ENCODE measurements around the gene USP4. TPM values are rescaled to one million over a fixed set of nuclear protein-coding genes. Genes with fewer than 3 reads are reported as not detected.

USP4 gene
- total RNA-seq, 1 donor from 2014 or later = 71.3 TPM

GRCh38 chr3:49294343-49294742, 45.5 kb downstream of the USP4 start:
- DNase-seq = no peak

GRCh38 chr3:49283997-49284396, 55.9 kb downstream of the USP4 start:
- no peak overlapping the region for H3K4me3 ChIP-seq
- TF ChIP-seq CTCF (IDR thresholded peaks at IDR 0.05) = no peak
- no peaks in the 10 kb centered on the region for H3K9me3 ChIP-seq
- no peak for ATAC-seq
- no peak for DNase-seq
- peaks cover 10% of the 10 kb centered on the region for H3K4me1 ChIP-seq
- H3K36me3 ChIP-seq = peaks cover 94% of the 10 kb centered on the region
- intact Hi-C loops (cut with DNase I) = no loop called here
- no peaks in the 10 kb centered on the region for H3K27me3 ChIP-seq (ENCODE audit: low read depth)
- H3K27ac ChIP-seq = no peak overlapping the region

More at GRCh38 chr3:49294343-49294742, 45.5 kb downstream of the USP4 start:
- ATAC-seq = peak; percentile 27 to 50
- no peaks in the 10 kb centered on the region for H3K27me3 ChIP-seq (ENCODE audit: low read depth)
- intact Hi-C loops (cut with DNase I) = no loop called here
- no peaks in the 10 kb centered on the region for H3K9me3 ChIP-seq
- H3K4me3 ChIP-seq = no peak overlapping the region
- no peak for TF ChIP-seq CTCF (IDR thresholded peaks at IDR 0.05)
- peak overlapping the region; percentile 18 for H3K27ac ChIP-seq
- H3K36me3 ChIP-seq = peaks cover 98% of the 10 kb centered on the region
- peaks cover 32% of the 10 kb centered on the region for H3K4me1 ChIP-seq

GRCh38 chr3:49279376-49279775, 60.5 kb downstream of the USP4 start:
- no peak for TF ChIP-seq CTCF (IDR thresholded peaks at IDR 0.05)
- Histone ChIP-seq H3K36me3 (peaks cover 64% of the 10 kb centered on the region), H3K27me3 (ENCODE audit: low read depth) (no peaks in the 10 kb centered on the region), H3K4me1 (peaks cover 42% of the 10 kb centered on the region), H3K9me3 (no peaks in the 10 kb centered on the region), H3K27ac (peak overlapping the region; percentile 97), H3K4me3 (no peak overlapping the region)
- intact Hi-C loops (cut with DNase I) = no loop called here
- no peak for ATAC-seq
- no peak for DNase-seq

GRCh38 chr3:49278548-49278947, 61.3 kb downstream of the USP4 start:
- intact Hi-C loops (cut with DNase I) = no loop called here
- DNase-seq (no peak), ATAC-seq (no peak)
- Histone ChIP-seq H3K27me3 (ENCODE audit: low read depth) (no peaks in the 10 kb centered on the region), H3K4me3 (no peak overlapping the region), H3K36me3 (peaks cover 55% of the 10 kb centered on the region), H3K9me3 (no peaks in the 10 kb centered on the region), H3K4me1 (peaks cover 42% of the 10 kb centered on the region), H3K27ac (peak overlapping the region; percentile 97)
- TF ChIP-seq CTCF (IDR thresholded peaks at IDR 0.05) = no peak

- ATAC-seq = peak in 1 of 2 donors; percentile 39
- intact Hi-C loops (cut with DNase I) = no loop called here
Measured at GRCh38 chr3:49277383-49277775, 62.5 kb downstream of the USP4 start.

More at GRCh38 chr3:49277383-49277775, 62.5 kb downstream of the USP4 start:
- H3K36me3 ChIP-seq = peaks cover 44% of the 10 kb centered on the region
- no peak for TF ChIP-seq CTCF (IDR thresholded peaks at IDR 0.05)
- peak overlapping the region; percentile 59 for H3K4me3 ChIP-seq
- peak overlapping the region; percentile 97 for H3K27ac ChIP-seq
- no peak for DNase-seq
- peaks cover 42% of the 10 kb centered on the region for H3K4me1 ChIP-seq
- no peaks in the 10 kb centered on the region for H3K27me3 ChIP-seq (ENCODE audit: low read depth)
- H3K9me3 ChIP-seq = no peaks in the 10 kb centered on the region

All from lower lobe of right lung (tissue), 2 donors.